Progenitor cell of endocrine pancreas (in vitro differentiated cells): ENCODE data around the gene WRAP73. TPM values are rescaled to one million over a fixed set of nuclear protein-coding genes. Genes with fewer than 3 reads are reported as not detected.
"Not testable (repeated sequence)": the region's sequence is repeated elsewhere in the genome, so short reads cannot be mapped to it uniquely, and the experiment has no call there.

Experiments
- DNase-seq: peaks from one replicate; pipeline ENCODE4 v3.0.0; 2021; ENCODE audit warnings: low spot score; ENCODE audit not compliant: unreplicated experiment
- H3K27ac Mint-ChIP-seq: 2 replicates; pipeline ENCODE4 v1.8.0; 2021; ENCODE audit warnings: mild to moderate bottlenecking, moderate library complexity, mixed read lengths
- H3K27me3 Mint-ChIP-seq: 2 replicates; pipeline ENCODE4 v1.8.0; 2021; ENCODE audit warnings: mixed read lengths
- H3K36me3 Mint-ChIP-seq: 2 replicates; pipeline ENCODE4 v1.8.0; 2022; ENCODE audit warnings: mixed read lengths; ENCODE audit not compliant: insufficient read depth
- H3K4me1 Mint-ChIP-seq: 2 replicates; pipeline ENCODE4 v1.8.0; 2021; ENCODE audit warnings: low read depth, mixed read lengths
- H3K4me3 Mint-ChIP-seq: 2 replicates; pipeline ENCODE4 v1.8.0; 2021; ENCODE audit warnings: low read depth, mild to moderate bottlenecking, moderate library complexity, mixed read lengths
- H3K9me3 Mint-ChIP-seq: 2 replicates; pipeline ENCODE4 v1.8.0; 2021; ENCODE audit warnings: low read depth, mixed read lengths
- total RNA-seq: library from RNA; stranded (reverse); gene quantifications from 2 replicates; pipeline ENCODE4 v1.2.1, GENCODE V29; 2021
- TF ChIP-seq, protein P1 (sequence below): fragments of 200-600 bp; sonication (generic); IDR thresholded peaks from one replicate; pipeline ENCODE4 v1.5.0; 2021; ENCODE audit warnings: antibody characterized with exemption, mild to moderate bottlenecking; ENCODE audit not compliant: unreplicated experiment

The WRAP73 gene
- total RNA-seq, 1 donor from 2014 or later = 28.1 TPM

DNA sequence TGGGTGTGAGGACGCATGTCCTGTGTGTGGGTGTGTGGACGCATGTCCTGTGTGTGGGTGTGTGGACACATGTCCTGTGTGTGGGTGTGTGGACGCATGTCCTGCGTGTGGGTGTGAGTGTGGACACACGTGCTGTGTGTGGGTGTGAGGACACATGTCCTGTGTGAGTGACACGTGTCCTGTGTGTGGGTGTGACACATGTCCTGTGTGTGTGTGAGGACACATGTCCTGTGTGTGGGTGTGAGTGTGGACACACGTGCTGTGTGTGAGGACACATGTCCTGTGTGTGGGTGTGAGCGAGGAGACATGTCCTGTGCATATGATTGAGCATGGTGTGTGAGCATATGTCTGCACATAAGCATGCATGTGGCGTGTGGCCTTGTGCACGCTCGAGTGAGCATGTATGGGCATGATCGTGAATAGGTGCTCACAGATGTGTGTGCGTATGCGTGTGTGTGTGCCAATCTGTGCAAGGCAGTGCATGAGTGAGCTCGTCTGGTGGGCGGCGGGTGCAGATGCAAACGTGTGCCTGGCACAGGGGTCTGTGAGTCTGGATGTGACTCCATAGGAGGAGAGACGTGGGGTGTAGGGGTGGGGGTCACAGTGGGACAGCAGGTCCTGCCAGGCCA, 63.8 kb downstream of the WRAP73 start:
- no peaks in the 10 kb centered on the region for H3K27me3 Mint-ChIP-seq
- H3K4me3 Mint-ChIP-seq = no peak overlapping the region
- H3K36me3 Mint-ChIP-seq = no peaks in the 10 kb centered on the region
- DNase-seq = no peak
- H3K4me1 Mint-ChIP-seq = peaks cover 4% of the 10 kb centered on the region
- no peaks in the 10 kb centered on the region for H3K9me3 Mint-ChIP-seq
- TF ChIP-seq, protein P1, sequence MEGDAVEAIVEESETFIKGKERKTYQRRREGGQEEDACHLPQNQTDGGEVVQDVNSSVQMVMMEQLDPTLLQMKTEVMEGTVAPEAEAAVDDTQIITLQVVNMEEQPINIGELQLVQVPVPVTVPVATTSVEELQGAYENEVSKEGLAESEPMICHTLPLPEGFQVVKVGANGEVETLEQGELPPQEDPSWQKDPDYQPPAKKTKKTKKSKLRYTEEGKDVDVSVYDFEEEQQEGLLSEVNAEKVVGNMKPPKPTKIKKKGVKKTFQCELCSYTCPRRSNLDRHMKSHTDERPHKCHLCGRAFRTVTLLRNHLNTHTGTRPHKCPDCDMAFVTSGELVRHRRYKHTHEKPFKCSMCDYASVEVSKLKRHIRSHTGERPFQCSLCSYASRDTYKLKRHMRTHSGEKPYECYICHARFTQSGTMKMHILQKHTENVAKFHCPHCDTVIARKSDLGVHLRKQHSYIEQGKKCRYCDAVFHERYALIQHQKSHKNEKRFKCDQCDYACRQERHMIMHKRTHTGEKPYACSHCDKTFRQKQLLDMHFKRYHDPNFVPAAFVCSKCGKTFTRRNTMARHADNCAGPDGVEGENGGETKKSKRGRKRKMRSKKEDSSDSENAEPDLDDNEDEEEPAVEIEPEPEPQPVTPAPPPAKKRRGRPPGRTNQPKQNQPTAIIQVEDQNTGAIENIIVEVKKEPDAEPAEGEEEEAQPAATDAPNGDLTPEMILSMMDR = no peak
- H3K27ac Mint-ChIP-seq = no peak overlapping the region

- H3K9me3 Mint-ChIP-seq, H3K27me3 Mint-ChIP-seq, H3K4me3 Mint-ChIP-seq, H3K36me3 Mint-ChIP-seq, DNase-seq, H3K27ac Mint-ChIP-seq, H3K4me1 Mint-ChIP-seq: not testable (repeated sequence)
These were observed 64.5 kb downstream of the WRAP73 start for GRCh38 chr1:3585353-3585868.

DNA sequence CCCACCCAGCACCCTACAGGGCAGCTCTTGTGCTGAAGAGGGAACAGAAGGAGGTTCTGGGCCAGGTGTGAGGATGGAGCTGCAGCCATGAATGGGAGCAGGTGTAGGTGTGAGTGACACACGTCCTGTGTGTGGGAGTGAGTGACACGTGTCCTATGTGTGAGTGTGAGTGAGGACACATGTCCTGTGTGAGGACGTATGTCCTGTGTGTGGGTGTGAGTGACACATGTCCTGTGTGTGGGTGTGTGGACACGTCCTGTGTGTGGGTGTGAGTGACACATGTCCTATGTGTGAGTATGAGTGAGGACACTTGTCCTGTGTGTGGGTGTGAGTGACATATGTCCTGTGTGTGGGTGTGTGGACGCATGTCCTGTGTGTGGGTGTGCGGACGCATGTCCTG, 65.0 kb downstream of the WRAP73 start:
- no peak overlapping the region for H3K27ac Mint-ChIP-seq
- H3K4me3 Mint-ChIP-seq = no peak overlapping the region
- TF ChIP-seq, protein P1 = no peak
- no peaks in the 10 kb centered on the region for H3K27me3 Mint-ChIP-seq
- no peaks in the 10 kb centered on the region for H3K9me3 Mint-ChIP-seq
- peaks cover 4% of the 10 kb centered on the region for H3K4me1 Mint-ChIP-seq
- no peaks in the 10 kb centered on the region for H3K36me3 Mint-ChIP-seq
- no peak for DNase-seq

DNA sequence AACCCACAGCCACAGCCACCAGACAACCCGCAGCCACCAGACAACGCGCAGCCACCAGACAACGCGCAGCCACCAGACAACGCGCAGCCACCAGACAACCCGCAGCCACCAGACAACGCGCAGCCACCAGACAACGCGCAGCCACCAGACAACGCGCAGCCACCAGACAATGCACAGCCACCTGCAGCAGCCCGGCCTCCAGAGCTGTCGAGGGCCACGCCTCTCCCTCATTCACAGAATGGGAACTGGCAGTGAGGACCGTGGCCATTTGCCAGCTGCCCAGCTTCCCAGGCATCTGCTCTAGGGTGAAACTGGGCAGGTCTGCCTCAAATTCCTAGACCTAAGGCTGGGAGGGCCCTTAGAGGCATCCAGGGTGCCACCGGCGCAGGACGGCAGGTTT, 66.2 kb downstream of the WRAP73 start:
- H3K36me3 Mint-ChIP-seq, H3K27ac Mint-ChIP-seq, H3K9me3 Mint-ChIP-seq, H3K4me1 Mint-ChIP-seq, H3K27me3 Mint-ChIP-seq, H3K4me3 Mint-ChIP-seq, DNase-seq: not testable (repeated sequence)

DNA sequence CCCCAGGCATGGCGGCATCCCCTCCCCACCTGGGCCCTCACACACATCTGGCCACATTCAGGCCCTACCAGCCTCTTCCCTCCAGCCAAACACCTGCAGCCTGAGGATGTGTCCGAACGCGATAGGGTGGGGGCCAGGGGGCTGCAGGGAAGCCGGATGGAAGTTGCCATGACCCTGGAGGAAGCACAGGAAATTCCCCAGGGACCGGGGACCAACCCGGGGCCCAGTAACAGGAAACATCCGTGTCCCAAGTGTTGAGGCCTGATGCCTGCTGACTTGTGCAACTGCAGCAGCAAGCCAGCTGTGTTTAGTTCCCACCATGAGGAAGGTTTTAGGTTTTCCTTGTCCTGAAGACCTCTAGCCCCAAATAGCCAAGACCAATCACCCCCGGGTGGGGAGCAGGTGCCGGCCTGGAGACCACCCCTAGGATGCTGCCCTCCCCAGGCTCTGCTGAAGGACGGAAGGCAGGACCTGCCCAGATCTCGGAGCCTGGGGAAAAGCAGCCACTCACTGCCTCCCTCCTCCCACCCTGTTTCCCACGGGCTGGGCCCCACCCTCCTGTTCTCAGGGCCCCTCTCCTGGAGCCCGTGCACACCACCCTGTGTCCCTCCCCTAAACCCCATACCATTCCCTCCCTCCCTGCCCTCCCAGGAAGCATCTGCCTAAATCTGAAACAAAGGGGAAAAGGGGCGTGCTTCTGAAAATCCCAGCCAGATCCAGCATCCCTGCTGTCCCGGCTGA, 68.4 kb downstream of the WRAP73 start:
- no peaks in the 10 kb centered on the region for H3K4me1 Mint-ChIP-seq
- no peak for DNase-seq
- no peak overlapping the region for H3K4me3 Mint-ChIP-seq
- H3K27ac Mint-ChIP-seq = no peak overlapping the region
- no peaks in the 10 kb centered on the region for H3K27me3 Mint-ChIP-seq
- no peaks in the 10 kb centered on the region for H3K9me3 Mint-ChIP-seq
- H3K36me3 Mint-ChIP-seq = peaks cover 2% of the 10 kb centered on the region
- TF ChIP-seq, protein P1 = no peak

Other genes starting within 250 kb of the WRAP73 start
- gene ARHGEF16, start 195.4 kb downstream of the WRAP73 start, total RNA-seq = 60.5 and 63.6 TPM in 2 replicates
- gene MEGF6, start 38.6 kb downstream of the WRAP73 start, total RNA-seq = 79.2 and 83.8 TPM in 2 replicates
- 30.7 and 31.4 TPM in 2 replicates for gene TPRG1L, start 25.1 kb downstream of the WRAP73 start, total RNA-seq
- gene TP73, start 2.4 kb upstream of the WRAP73 start, total RNA-seq = 2.2 and 2.4 TPM in 2 replicates
- gene CCDC27, start 102.3 kb upstream of the WRAP73 start, total RNA-seq = not detected in 2 replicates
- gene SMIM1, start 122.6 kb upstream of the WRAP73 start, total RNA-seq = 10.8 and 12.0 TPM in 2 replicates
- 54.9 and 57.0 TPM in 2 replicates for gene LRRC47, start 146.4 kb upstream of the WRAP73 start, total RNA-seq
- gene CEP104, start 207.1 kb upstream of the WRAP73 start, total RNA-seq = 43.8 and 47.7 TPM in 2 replicates
- gene DFFB, start 207.4 kb upstream of the WRAP73 start, total RNA-seq = 11.5 and 11.9 TPM in 2 replicates